Prostate gland (tissue), 2 donors: ENCODE data around the gene ZNF445.

Source experiments
- CTCF ChIP-seq, 4 experiments: fragments of 200-600 bp in 2 of 4; fragments of 450-650 bp in 2 of 4; sonication (generic) in 2 of 4; IDR thresholded peaks; 1 replicate in 3 of 4; 2 replicates in 1 of 4; pipeline ENCODE4 v1.5.1; 2016 to 2019; ENCODE audit warnings: antibody characterized with exemption in 4 of 4, mild to moderate bottlenecking in 2 of 4, moderate library complexity in 2 of 4
- POLR2A ChIP-seq: fragments of 450-650 bp; IDR thresholded peaks from one replicate; pipeline ENCODE4 v1.6.1; 2016; ENCODE audit warnings: antibody characterized with exemption, mild to moderate bottlenecking

GRCh38 chr3:44436181-44436580 lies 41.3 kb downstream of the ZNF445 start:
- TF ChIP-seq CTCF (IDR thresholded peaks at IDR 0.05) (no peak), POLR2A (no peak)
